Left cardiac atrium (tissue), 4 donors: ENCODE results near the gene HSD11B2. TPM values are rescaled to one million over a fixed set of nuclear protein-coding genes. Genes with fewer than 3 reads are reported as not detected.

Experiments used
- ATAC-seq, 2 donors: fragments of 200-7000 bp; cut with Tn5 transposase; one replicate each; pipeline ENCODE4 v1.9.1; 2020; ENCODE audit warnings: mild to moderate bottlenecking in 2 of 2, moderate library complexity in 2 of 2
- DNase-seq: peaks from one replicate; pipeline ENCODE4 v3.0.0-alpha.2; 2020
- intact Hi-C, 2 donors: fragments of 100-400 bp; cut with DNase I; formaldehyde crosslinking; loops; one replicate each; pipeline versions ENCODE4 v1.14.1 to v1.15.1; 2022 to 2023
- total RNA-seq, 2 donors: library from RNA; stranded (reverse); fragmentation: NEBNext Ultra II Directional; extraction: Animal tissue kit (Norgen Biotek cat#: 25700); gene quantifications; one replicate each; pipeline ENCODE4 v1.2.1, GENCODE V29; 2021
- donor health status: DM: no; HTN: yes; CAD: no.
- donor health status: DM: no; HTN: yes; CAD: no; lungs with severe emphysema.
- donor health status: DM: yes; HTN: yes; CAD: no.
- donor health status: Dilated cardiomyopathy.

HSD11B2 gene
- total RNA-seq, 2 donors from 2014 or later: 1.6 TPM; not detected in 1

DNA sequence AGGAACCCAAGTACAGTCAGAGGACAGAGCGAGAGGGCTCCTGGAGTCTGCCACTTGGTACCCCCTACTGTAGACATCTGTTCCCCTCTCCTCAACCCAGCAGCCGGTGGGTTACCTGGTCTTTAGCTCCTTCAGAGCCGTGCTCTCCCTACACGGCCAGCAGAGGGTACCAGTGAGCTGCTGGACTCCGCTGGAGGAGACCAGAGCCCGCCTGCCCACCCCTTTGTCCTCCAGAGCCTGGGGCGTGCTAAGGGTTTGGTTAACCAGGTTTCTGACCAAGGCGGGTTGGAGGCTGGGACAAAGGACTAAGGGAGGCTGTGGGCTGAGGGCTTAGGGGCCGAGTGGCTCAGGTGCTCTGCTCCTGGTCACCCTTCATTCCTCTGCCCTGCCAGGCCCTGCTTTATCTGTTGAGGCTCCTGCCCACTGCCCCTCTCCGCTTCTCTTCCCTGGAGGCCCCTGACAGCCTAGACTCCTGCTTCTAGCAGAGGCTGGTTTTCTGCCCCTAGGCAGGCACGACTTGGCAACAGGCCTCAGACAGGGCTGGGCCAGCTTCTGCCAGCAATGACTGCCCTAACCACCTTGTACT lies 2.7 kb upstream of the HSD11B2 start:
- DNase-seq (peak; percentile 80), ATAC-seq (peak; percentile 68 to 76)
- intact Hi-C loops: loop anchor here (5.0 kb wide), 1 partner anchor 39 kb away; no protein-coding TSS in a partner anchor

DNA sequence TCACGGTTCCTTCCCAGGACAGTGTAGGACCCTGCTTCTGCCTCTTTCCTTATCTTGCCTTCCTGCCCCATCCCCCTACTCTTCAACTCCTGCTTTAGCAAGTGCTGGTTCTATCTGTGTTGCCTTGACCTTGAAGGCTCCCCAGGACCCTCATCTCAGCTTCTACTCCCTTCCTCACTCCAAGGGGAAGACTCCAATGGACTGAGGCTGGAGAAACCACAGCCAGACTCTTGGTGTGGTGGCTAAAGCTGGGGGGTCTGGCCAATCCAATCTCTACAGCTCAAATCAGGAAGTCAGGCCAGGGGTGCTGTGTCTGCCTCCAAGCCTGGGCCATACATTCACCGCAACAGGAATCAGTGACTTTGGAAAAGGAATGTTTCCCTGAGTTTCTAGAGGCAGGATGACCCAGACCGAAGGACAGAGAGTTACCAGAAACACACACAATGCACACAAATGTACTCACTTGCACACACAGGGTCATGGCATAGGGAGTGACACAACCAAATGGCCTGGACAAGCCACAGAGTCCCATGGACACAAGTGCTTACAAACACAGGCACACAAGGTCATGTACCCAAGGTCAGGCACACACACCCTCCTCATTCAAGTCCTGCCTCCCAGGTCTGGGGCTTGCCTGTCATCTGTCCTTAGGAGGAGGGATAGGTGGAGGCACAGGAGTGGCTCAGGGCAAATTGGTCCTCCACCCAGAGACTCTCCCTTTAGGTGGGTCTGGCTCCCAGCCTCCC lies 1.7 kb upstream of the HSD11B2 start:
- DNase-seq: no peak
- intact Hi-C loops: loop anchor here (5.0 kb wide), 1 partner anchor 38 kb away; no protein-coding TSS in a partner anchor
- no peak for ATAC-seq

DNA sequence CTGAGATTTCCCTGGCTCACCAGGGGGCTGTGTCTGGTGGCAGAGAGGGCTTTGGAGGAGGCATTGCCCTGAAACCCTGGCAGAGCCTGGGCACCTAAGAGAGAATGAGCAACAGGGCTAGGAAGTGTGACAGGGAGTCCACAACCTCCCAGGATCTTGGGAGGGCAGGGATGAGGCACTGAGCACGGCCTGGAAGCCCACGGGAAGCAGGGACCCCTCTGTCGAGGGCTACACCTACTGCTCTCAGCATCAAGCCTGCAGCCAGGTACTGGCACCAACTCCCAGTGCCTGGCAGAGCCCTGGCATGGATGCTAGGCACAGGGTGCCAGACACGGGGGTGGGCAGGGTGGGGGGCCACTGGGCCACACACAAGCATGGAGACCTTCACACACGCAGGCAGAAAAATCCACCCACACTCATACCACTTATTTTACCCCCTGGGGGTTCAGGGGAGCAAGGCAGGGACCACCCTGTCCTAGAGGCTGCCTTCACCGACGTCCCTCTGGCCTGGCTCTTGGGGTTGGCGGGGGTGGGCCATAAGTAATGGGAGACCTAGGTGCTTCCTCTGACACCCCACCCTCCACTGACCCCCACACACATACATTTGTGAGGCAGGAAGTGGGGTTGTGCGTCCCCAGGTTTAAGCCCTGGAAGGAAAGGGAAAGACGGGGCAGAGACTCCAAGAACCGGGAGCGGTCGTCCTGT lies 970 bp upstream of the HSD11B2 start:
- DNase-seq: no peak
- no peak for ATAC-seq
- intact Hi-C loops: loop anchor here (5.0 kb wide), 1 partner anchor 37 kb away; no protein-coding TSS in a partner anchor

DNA sequence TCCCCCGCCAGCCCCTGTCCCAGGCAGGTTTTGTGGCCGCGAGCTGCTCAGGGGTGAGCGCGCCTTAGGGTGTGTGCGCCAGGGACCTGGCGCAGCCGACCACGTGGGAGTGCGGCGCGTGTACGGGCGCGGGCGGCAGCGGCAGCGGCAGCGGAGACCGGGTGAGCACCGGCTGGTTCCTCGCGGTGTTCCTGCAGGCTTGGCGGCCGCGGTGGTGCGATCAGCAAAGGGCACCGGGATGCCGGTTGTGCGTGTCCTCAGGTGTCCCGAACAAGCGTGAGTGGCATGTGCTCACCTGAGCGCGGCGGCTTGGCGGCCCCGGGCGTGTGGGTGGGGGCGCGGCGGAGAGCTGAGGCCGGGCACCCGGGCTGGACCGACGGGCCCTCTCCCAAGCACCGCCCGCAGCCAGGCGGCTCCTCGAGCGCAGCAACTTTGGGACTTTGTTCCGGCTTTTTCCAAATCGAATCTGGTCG lies 381 bp upstream of the HSD11B2 start:
- intact Hi-C loops: no loop called here
- DNase-seq: no peak
- peak; percentile 32 to 46 for ATAC-seq

DNA sequence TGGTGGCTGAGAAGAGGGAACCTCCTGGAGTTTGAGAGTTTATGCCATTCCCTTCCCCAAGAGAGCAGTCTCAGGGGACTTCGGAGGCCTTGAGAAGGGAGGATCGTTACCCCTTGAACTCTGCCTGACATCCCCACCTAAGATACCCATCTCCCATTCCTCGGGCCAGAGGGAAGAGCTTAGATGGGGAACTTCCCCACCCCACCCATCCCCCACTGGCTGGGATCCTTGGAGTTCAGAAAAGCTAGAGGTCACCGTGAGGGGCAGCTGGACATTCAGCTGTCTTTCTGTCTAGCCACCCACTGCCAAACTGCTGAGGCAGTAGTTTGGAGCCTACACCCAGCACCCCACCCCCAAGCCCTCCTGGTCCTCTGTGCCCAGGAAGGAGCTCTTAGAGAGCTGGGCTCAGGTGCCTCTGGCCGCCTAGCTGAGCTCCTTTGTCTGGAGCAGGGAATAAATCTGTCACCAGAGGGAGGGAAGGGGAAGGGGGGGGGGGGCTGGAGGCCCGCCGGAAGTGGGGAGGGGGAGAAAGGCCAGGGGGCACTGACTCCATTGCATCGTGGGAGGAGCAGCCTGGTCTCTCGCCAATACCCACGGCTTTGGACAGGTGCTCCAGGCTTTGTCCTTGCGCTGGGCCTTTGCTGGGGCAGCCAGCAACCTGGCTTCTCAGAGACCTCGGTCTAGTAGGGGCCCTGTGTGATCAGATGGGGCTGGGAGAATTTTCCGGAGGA lies 1.0 kb downstream of the HSD11B2 start:
- ATAC-seq: no peak
- DNase-seq: no peak

DNA sequence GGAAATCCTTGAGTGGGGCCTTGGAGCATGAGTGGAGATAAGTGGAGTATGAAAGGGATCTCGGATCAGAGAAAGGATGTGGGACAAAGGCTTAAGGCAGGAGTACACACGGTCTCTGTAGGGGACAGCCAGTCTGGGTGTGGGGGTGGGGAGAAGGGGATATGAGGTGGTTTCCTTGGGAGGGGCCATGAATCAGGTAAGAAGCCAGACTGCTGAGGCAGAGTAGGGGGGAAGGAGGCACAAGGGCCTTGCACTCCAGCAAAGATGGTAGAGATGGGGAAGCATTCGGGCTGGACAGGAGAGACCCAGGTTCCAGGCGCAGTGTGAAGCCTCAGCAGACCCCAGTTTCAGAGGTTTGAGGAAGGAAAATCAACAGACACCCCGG lies 1.6 kb downstream of the HSD11B2 start:
- DNase-seq (no peak), ATAC-seq (no peak)
- intact Hi-C loops: no loop called here

More for the DNA sequence above, 1.0 kb downstream of the HSD11B2 start:
- intact Hi-C loops: no loop called here

DNA sequence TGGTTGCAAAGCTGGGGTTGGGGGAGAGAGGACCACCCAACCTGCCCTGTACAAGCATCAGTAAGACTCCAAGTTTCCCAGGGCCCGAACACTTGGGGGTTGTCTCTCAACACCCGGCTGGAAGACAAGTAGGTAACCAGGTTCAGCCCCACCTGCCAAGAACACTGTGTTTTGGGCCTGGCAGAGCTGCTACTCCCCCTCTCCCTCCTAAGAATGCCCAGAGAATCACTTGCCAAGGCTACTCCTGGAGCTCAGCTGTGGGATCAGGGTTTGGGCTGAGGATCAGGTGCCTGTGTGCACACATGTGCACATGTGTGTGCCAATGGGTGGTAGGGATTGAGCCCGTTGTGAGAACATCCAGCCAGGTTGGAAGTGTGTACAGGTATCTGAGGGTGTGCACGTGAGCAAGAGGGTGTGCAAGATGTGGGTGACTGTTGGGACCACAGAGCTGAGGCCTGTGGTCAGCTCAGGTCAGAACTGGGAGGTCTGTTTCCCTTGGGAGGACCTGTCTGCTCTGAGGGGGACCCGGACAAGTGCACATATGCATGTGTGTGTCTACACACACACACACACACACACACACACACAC lies 2.3 kb downstream of the HSD11B2 start:
- no peak for DNase-seq
- ATAC-seq: no peak
- intact Hi-C loops: no loop called here

DNA sequence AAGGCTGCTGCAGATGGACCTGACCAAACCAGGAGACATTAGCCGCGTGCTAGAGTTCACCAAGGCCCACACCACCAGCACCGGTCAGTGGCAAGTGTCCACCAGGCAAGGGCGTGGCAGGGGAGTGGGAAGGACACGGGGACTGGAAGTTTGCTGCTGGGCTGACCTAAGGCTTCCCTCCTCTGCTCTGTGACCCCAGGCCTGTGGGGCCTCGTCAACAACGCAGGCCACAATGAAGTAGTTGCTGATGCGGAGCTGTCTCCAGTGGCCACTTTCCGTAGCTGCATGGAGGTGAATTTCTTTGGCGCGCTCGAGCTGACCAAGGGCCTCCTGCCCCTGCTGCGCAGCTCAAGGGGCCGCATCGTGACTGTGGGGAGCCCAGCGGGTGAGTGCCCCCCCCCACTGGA lies 4.8 kb downstream of the HSD11B2 start:
- ATAC-seq (no peak), DNase-seq (no peak)
- intact Hi-C loops: no loop called here

DNA sequence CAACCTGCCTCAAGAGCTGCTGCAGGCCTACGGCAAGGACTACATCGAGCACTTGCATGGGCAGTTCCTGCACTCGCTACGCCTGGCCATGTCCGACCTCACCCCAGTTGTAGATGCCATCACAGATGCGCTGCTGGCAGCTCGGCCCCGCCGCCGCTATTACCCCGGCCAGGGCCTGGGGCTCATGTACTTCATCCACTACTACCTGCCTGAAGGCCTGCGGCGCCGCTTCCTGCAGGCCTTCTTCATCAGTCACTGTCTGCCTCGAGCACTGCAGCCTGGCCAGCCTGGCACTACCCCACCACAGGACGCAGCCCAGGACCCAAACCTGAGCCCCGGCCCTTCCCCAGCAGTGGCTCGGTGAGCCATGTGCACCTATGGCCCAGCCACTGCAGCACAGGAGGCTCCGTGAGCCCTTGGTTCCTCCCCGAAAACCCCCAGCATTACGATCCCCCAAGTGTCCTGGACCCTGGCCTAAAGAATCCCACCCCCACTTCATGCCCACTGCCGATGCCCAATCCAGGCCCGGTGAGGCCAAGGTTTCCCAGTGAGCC lies 5.8 kb downstream of the HSD11B2 start:
- intact Hi-C loops: no loop called here
- no peak for DNase-seq
- no peak for ATAC-seq

DNA sequence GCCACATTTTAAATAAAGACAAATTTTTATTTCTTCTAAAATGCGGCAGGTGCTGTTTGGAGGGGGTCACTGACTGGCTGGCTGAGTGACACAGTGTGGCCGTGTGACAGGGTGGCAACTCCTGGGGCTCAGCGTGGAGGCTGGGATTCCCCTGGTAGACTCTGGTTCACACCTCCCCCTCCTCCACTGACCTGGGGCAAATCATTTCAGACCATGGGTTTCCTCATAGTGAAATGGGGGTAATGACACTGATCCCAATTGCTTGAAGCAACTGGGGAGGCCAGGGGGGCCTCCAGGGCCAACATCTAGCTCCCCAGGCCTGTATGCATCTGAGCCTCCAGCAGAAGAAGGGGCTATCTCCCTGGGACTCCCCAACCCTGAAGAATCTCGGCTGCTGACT lies 6.6 kb downstream of the HSD11B2 start:
- no peak for ATAC-seq
- DNase-seq: no peak
- intact Hi-C loops: no loop called here

DNA sequence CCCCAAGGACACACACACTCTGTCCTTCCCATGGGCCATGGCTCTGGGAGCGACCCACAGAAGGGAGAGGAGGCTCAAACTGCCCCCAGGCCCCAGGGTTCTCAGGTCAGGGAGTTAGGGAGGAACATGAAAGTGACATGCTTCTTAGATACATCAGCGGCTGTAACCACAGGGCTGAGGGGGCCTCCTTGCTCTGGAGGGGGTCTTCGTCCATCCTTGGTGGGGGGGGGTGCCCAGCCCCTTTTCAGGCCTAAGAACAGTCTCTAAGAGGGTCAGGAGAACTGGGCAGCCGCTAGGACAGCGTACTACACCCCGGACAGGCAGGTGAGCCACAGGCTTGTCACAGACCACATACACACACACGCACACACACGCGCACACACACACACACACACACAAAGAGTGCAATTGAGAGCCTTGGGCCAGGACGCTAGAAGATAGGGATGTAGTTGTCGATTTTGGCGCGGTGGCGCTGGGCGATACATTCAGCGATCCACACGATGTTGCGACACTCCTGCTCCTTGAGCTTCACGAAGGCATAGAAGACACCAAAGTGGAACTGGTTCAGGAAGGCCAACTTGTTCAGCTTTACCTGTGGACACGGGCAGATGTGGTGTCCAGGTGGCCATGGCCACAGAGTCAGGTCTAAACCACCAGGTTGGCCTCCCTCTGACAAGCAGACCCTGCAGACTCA lies 7.3 kb downstream of the HSD11B2 start:
- intact Hi-C loops: no loop called here
- ATAC-seq: no peak
- DNase-seq: no peak

DNA sequence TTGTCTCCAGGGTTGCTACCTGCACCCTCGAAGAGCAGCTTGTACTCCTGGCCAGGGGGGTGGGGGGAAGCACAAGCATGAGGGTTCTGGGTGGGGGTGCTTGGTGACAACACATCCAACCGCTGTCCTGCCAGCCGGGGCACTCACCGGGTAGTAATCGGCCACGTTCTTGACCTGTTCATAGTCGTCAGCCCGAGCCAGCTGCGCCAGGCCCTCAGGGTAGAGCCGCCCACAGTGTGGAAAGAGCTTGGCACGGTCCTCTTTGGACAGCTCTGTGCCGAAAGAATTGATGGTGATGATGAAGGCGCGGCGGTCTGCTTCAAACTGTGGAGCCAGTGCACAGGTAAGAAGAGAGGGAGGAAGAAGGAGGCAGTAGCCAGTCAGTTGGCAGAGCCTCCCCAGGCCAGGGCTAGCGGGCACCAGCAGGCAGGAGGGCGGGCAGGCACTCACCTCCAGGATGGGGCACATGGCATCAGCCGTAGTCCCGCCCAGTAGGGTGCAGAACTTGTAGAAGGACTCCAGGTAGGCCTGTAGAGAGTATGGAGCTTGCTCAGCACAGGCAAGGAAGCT lies 8.0 kb downstream of the HSD11B2 start:
- ATAC-seq: no peak
- intact Hi-C loops: no loop called here

DNA sequence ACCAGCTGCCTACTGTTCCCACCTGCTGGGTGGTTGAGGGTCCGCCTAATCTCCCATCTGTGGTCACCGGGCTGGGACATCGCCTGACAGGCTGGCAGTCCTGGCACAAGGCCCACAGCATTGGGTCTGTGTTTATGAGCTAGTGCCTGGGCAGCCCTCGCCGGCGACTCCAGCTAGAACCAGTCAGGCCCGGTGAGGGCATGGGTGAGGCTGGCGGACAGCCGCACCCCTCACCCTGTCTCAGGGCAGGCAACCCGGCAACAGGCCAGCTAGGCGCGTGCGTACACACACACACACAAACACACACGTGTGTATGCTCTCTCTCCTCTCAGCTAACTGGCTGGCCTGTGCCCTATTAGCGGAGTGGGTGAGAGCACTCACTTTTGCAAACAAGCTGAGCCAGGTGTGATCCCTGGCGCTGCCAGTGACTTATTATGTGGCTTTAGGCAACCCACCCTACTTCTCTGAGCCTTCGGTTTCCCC lies 10.4 kb downstream of the HSD11B2 start:
- intact Hi-C loops: no loop called here
- DNase-seq (no peak), ATAC-seq (peak; percentile 3 to 34)

More for the DNA sequence above, 8.0 kb downstream of the HSD11B2 start:
- no peak for DNase-seq

DNA sequence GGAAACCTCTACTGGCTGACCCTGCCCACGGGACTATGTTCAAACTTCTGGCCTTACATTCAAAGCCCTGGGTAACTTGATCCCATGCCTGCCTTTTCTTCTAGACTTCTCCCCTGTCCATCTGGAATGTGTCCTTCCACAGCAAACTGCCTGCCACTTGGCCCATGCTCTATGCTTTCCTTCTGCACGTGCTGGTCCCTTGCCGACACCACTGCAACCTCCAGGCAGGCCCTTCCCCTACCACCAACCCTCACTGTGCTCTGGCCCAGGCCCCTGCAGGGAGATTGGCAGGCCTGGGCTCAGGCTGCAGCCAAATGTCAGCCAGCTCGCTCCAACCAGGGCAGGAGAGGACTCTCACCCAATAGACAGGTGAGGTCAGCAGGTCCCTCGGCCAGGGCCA lies 11.0 kb downstream of the HSD11B2 start:
- ATAC-seq (peak in 1 of 2 donors; percentile 58), DNase-seq (no peak)
- intact Hi-C loops: no loop called here

DNA sequence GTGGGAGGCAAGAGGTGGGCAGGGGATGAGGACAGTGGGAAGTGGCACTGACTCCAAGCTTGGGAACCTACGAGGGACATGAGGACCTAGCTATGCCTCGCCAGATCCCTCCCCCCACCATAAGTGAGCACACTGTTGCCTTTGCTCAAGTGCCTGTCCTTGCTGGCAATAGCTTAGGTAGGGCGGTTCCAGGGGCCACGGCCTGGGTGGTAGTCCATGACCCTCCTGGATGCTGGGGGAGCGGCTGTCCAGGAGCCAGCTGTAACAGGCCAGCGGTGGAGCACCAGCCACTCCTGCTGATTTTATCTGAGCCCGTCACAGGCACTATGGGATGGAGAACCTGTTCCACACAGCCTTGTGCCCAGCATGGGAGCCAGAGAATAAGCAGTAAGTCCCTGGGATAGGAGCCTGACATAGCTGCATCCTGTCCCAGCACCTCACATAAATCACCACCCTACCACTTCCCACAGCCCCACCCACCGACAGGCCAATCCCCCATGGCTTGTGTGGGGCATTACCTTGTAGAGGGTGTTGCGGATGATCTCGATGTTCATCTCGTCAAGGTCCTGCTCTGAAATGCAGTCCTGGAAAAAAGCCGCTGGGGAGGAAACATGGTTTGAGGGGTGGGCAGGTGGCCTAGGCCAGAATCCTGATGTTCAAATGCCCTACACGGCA lies 11.8 kb downstream of the HSD11B2 start:
- intact Hi-C loops: no loop called here
- ATAC-seq (no peak), DNase-seq (no peak)

DNA sequence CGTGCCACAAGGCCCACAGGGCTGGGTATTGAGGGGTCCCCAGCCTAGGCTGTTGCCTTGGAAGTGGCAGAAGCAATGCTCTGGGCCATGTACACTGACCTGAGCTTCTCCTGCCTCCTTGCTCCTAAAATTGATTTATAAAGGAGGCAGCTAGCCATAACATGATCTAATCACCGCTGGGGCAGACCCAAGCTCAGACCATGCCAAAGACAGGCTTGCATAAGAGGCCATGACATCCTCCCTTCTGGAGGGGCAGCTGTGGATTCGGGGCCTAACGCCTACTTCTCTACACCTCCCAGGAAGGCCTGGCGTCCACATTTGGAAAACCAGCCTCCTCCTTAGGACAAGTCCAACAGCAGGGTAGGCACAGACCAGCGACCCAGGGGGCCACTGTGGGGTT lies 12.3 kb downstream of the HSD11B2 start:
- ATAC-seq (peak; percentile 42 to 50), DNase-seq (peak; percentile 64)
- intact Hi-C loops: no loop called here
